Neuronal stem cell (in vitro differentiated cells): ENCODE data around the gene KLHDC7A. TPM values are rescaled to one million over a fixed set of nuclear protein-coding genes. Genes with fewer than 3 reads are reported as not detected.

Source experiments
- DNase-seq: peaks from one replicate; pipeline ENCODE4 v3.0.0-alpha.2; 2013; ENCODE audit warnings: low spot score
- H2AFZ ChIP-seq: one replicate; pipeline ENCODE4 v1.6.1; 2013; ENCODE audit warnings: mild to moderate bottlenecking, low read length, inconsistent platforms
- H2AK5ac ChIP-seq: 2 replicates; pipeline ENCODE4 v1.6.1; 2013; ENCODE audit warnings: low read depth, mild to moderate bottlenecking, inconsistent platforms, low read length, moderate library complexity, mixed read lengths
- H2BK120ac ChIP-seq: 2 replicates; pipeline ENCODE4 v1.6.1; 2013; ENCODE audit warnings: low read depth, mild to moderate bottlenecking, inconsistent platforms, low read length, moderate library complexity, mixed read lengths
- H2BK12ac ChIP-seq: one replicate; pipeline ENCODE4 v1.6.1; 2013; ENCODE audit warnings: low read length, inconsistent platforms
- H2BK15ac ChIP-seq: 2 replicates; pipeline ENCODE4 v1.6.1; 2013; ENCODE audit warnings: mild to moderate bottlenecking, low read length, inconsistent platforms, mixed read lengths
- H2BK5ac ChIP-seq: one replicate; pipeline ENCODE4 v1.6.1; 2013; ENCODE audit warnings: inconsistent platforms, mild to moderate bottlenecking, low read length, moderate library complexity
- H3K14ac ChIP-seq: one replicate; pipeline ENCODE4 v1.6.1; 2013; ENCODE audit warnings: low read length, inconsistent platforms
- H3K18ac ChIP-seq: 2 replicates; pipeline ENCODE4 v1.6.1; 2013; ENCODE audit warnings: low read length, inconsistent platforms
- H3K23ac ChIP-seq: 2 replicates; pipeline ENCODE4 v1.6.1; 2013; ENCODE audit warnings: low read depth, mild to moderate bottlenecking, mixed read lengths, low read length, inconsistent platforms; ENCODE audit not compliant: poor library complexity
- H3K27ac ChIP-seq: replicated peaks from 3 replicates; pipeline ENCODE4 v1.5.1; 2013; ENCODE audit warnings: low read length, inconsistent platforms
- H3K27me3 ChIP-seq, 3 experiments: 2 replicates each; pipeline ENCODE4 v1.6.1; 2013; ENCODE audit warnings: low read length in 3 of 3, mild to moderate bottlenecking in 2 of 3, inconsistent platforms in 1 of 3, low read depth in 1 of 3, mixed read lengths in 1 of 3, moderate library complexity in 1 of 3; ENCODE audit not compliant: control insufficient read depth in 3 of 3, insufficient read depth in 3 of 3
- H3K36me3 ChIP-seq, 2 donors: replicated peaks in 1 of 2; 2 replicates each; pipeline ENCODE4 v1.6.1; 2013; ENCODE audit warnings: low read length in 2 of 2; ENCODE audit not compliant: control insufficient read depth in 2 of 2, insufficient read depth in 2 of 2
- H3K4ac ChIP-seq: 2 replicates; pipeline ENCODE4 v1.6.1; 2013; ENCODE audit warnings: inconsistent platforms, mild to moderate bottlenecking, low read length, moderate library complexity
- H3K4me1 ChIP-seq, 2 donors: 1 replicate in 1 of 2; 2 replicates in 1 of 2; pipeline ENCODE4 v1.6.1; 2013; ENCODE audit warnings: low read length in 2 of 2, low read depth in 1 of 2; ENCODE audit not compliant: control insufficient read depth in 2 of 2, insufficient read depth in 1 of 2
- H3K4me2 ChIP-seq: one replicate; pipeline ENCODE4 v1.6.1; 2013; ENCODE audit warnings: mild to moderate bottlenecking, low read length, inconsistent platforms; ENCODE audit not compliant: insufficient read depth, poor library complexity, severe bottlenecking
- H3K4me3 ChIP-seq, 2 donors: 2 replicates each; pipeline ENCODE4 v1.5.1; 2013; ENCODE audit warnings: low read length in 2 of 2, mild to moderate bottlenecking in 2 of 2, inconsistent platforms in 1 of 2, moderate library complexity in 1 of 2
- H3K79me1 ChIP-seq: one replicate; pipeline ENCODE4 v1.6.1; 2013; ENCODE audit warnings: low read depth, mild to moderate bottlenecking, inconsistent platforms, low read length, moderate library complexity
- H3K9ac ChIP-seq: one replicate; pipeline ENCODE4 v1.6.1; 2013; ENCODE audit warnings: mild to moderate bottlenecking, low read depth, low read length, inconsistent platforms; ENCODE audit not compliant: poor library complexity
- H3K9me3 ChIP-seq, 2 donors: replicated peaks in 1 of 2; 2 replicates each; pipeline versions ENCODE3 to v1.6.1; 2013; ENCODE audit warnings: low read length in 2 of 2, mild to moderate bottlenecking in 2 of 2, inconsistent platforms in 1 of 2, low read depth in 1 of 2, mixed read lengths in 1 of 2, moderate library complexity in 1 of 2; ENCODE audit not compliant: control insufficient read depth in 2 of 2, insufficient read depth in 1 of 2
- H4K8ac ChIP-seq: one replicate; pipeline ENCODE4 v1.6.1; 2013; ENCODE audit warnings: low read depth, mild to moderate bottlenecking, inconsistent platforms, low read length, moderate library complexity
- H4K91ac ChIP-seq: one replicate; pipeline ENCODE4 v1.6.1; 2013; ENCODE audit warnings: low read length, low read depth, mild to moderate bottlenecking, inconsistent platforms; ENCODE audit not compliant: poor library complexity
- WGBS, 2 donors: extraction: QIAGEN DNeasy Blood & Tissue Kit; methylation state at CpG; one replicate each; pipeline ENCODE4 v1.1.7; 2013; ENCODE audit warnings: missing lambda C conversion rate in 2 of 2, mixed read lengths in 1 of 2; ENCODE audit not compliant: insufficient read length in 2 of 2, insufficient replicate concordance in 1 of 2; ENCODE audit errors: extremely low coverage in 2 of 2; 5-methylcytosine and 5-hydroxymethylcytosine counted together
- polyA plus RNA-seq, 2 experiments: library from polyadenylated mRNA; stranded (reverse); fragments of 200-250 nt; gene quantifications; one replicate each; pipeline ENCODE4 v1.2.3, GENCODE V29; 2013

KLHDC7A gene
- 0.18 TPM for polyA plus RNA-seq (2013, experiment 1 of 2)
- polyA plus RNA-seq (2013, experiment 2 of 2): 0.21 TPM

DNA sequence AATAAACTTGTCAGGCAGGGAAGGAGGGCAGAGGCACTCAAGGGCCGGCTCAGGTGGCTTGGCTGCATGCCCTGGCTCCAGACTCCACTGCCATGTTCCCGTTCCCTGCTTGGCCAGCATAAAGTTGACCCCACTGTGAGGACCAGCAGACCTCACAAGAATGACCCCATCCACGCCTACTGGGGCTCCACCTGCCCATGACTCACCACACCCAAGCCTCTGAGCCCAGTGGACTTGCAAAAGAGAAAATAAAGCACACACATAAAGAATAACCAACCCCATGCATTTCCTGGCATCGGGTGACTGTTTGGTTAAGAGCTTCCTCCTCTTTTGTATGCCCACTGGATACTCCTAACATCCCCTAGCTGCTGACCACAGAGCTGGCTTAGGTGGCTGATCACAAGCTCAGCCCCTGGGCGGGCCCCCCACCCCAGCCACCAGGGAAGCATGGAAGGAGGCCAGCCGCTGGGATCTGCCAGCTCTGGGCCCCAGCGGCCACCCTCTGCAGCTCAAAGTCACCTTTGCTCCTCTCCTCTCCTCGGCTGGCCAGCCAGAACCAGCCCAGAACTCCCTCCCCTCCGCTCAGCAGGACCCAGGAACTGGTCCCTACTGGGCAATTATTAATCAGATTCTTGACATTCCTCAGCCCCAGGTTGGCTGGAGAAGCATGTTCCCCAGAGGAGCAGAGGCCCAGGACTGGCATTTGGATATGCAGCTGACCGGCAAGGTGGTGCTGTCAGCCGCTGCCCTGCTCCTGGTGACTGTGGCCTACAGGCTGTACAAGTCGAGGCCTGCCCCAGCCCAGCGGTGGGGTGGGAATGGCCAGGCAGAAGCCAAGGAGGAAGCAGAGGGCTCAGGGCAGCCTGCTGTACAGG is at the start of gene KLHDC7A:
KLHDC7A (plus strand) TSS at position 616 of the 875 bp plus-strand sequence; CDS start at position 668, 52 bp downstream.
- DNase-seq: peak; percentile 21
- H3K9me3 ChIP-seq: no peaks in the 10 kb centered on the region
- H3K18ac ChIP-seq: peak within 1 kb of the TSS; percentile 93
- H3K4me2 ChIP-seq: peak within 1 kb of the TSS; percentile 21
- no CpG with 5 or more reads among the region's 13 CpGs for WGBS, 2 donors
- peak within 1 kb of the TSS; percentile 81 for H2BK15ac ChIP-seq
- peak within 1 kb of the TSS; percentile 56 for H2BK120ac ChIP-seq
- H3K4me1 ChIP-seq: peaks cover 2 to 22% of the 10 kb centered on the region in 2 donors
- H2AFZ ChIP-seq: peak within 1 kb of the TSS; percentile 61
- H3K36me3 ChIP-seq: no peaks in the 10 kb centered on the region
- no peaks in the 10 kb centered on the region for H3K79me1 ChIP-seq
- no peak within 1 kb of the TSS for H3K14ac ChIP-seq
- H3K4ac ChIP-seq: peak within 1 kb of the TSS; percentile 6
- H3K27me3 ChIP-seq: no peaks in the 10 kb centered on the region
- H2BK5ac ChIP-seq: peak within 1 kb of the TSS; percentile 45
- H4K91ac ChIP-seq: peak within 1 kb of the TSS; percentile 74
- H4K8ac ChIP-seq: peak within 1 kb of the TSS; percentile 45
- H3K9ac ChIP-seq: peak within 1 kb of the TSS; percentile 61
- H3K4me3 ChIP-seq: no peak within 1 kb of the TSS
- H3K27ac ChIP-seq: no peak within 1 kb of the TSS
- H2AK5ac ChIP-seq: peak within 1 kb of the TSS; percentile 36
- peak within 1 kb of the TSS; percentile 27 for H2BK12ac ChIP-seq
- H3K23ac ChIP-seq: peak within 1 kb of the TSS; percentile 13

DNA sequence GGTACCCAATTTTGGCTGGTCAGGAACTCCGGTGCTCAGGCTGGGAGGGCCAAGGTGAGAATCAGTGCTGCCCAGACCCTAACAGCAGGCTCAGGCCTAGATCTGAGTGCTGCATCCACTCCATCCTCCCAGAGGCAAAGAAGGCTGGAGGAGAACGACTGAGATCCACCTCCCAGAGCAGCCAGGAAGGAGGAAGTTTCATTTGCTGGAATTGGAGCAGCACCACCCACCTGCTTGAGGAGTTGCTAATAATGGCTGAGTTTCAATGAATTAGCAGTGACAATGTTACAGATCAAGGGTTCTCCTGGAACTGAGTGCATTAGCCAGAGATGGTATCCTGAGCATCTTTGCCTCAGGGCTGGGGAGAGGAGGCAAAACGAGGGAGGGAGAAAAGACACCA is 46.7 kb upstream of the KLHDC7A start:
- no CpG with 5 or more reads among the region's 3 CpGs for whole genome bisulfite sequencing, 2 donors
- Histone ChIP-seq H2AFZ (no peak overlapping the region), H2BK120ac (no peak overlapping the region), H3K9me3 (peaks cover 0 to 2% of the 10 kb centered on the region in 2 donors), H4K91ac (no peak overlapping the region), H3K4me1 (no peaks in the 10 kb centered on the region), H3K23ac (no peak overlapping the region), H2BK5ac (no peak overlapping the region), H3K79me1 (no peaks in the 10 kb centered on the region), H3K27ac (no peak overlapping the region), H3K4me3 (no peak overlapping the region), H2AK5ac (no peak overlapping the region), H4K8ac (no peak overlapping the region), H3K14ac (no peak overlapping the region), H2BK12ac (no peak overlapping the region), H2BK15ac (no peak overlapping the region), H3K36me3 (no peaks in the 10 kb centered on the region), H3K27me3 (no peaks in the 10 kb centered on the region), H3K4ac (no peak overlapping the region), H3K18ac (no peak overlapping the region), H3K4me2 (no peak overlapping the region), H3K9ac (no peak overlapping the region)
- no peak for DNase-seq

DNA sequence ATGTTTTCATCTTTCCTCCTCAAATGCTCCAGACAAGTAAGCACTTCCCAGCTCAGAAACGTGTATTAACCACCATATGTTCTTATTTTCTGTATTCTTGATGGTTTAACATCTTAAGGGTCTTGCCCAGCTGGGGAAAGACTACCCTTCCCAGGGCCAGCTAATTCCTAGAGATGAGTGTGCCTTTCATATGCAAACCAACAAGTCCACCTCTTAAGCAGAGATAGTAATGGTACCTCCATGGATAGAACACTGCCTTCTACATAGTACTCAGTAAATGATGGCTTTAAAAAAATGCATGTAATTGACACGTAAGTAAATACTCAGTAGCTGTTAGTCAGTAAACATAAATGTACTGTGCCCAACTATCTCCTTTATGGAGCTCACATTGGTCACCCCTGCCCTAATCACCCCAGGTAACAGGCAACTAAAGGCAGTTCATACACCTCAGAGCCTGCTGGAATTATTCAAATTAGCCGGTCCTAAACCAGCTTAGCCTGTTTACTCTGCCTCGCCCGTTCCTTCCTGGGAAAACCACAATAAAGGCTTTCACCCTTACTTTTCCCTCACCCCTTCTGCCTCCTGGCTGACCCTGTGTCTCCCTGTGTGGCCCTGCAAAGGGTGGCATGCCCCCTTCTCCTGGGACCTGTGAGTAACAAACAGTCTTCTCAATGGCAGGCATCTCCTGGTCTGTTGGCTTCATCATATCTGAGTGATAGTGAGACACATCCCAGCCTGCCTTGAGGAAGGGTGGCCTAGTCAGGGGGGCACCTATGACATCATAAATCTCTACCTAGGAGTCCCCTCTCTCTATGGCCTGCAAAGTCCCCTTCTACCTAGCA is 40.1 kb upstream of the KLHDC7A start:
- no peak overlapping the region for H2BK12ac ChIP-seq
- H3K14ac ChIP-seq: no peak overlapping the region

More for the DNA sequence above, 40.1 kb upstream of the KLHDC7A start:
- Histone ChIP-seq H3K27me3 (no peaks in the 10 kb centered on the region), H3K9me3 (no peaks in the 10 kb centered on the region), H4K8ac (no peak overlapping the region), H3K4me2 (no peak overlapping the region), H2BK15ac (no peak overlapping the region), H4K91ac (no peak overlapping the region), H3K4me1 (peaks cover 0 to 4% of the 10 kb centered on the region in 2 donors), H3K4me3 (no peak overlapping the region), H2BK120ac (no peak overlapping the region), H2AFZ (no peak overlapping the region), H3K27ac (no peak overlapping the region), H3K23ac (no peak overlapping the region), H3K4ac (no peak overlapping the region), H2AK5ac (no peak overlapping the region), H3K36me3 (no peaks in the 10 kb centered on the region), H3K79me1 (no peaks in the 10 kb centered on the region), H3K9ac (no peak overlapping the region), H3K18ac (no peak overlapping the region), H2BK5ac (no peak overlapping the region)
- no CpG with 5 or more reads among the region's 5 CpGs for WGBS, 2 donors
- no peak for DNase-seq
